Right atrium auricular region (tissue), 2 donors: ENCODE data around the gene SLC12A2. TPM values are rescaled to one million over a fixed set of nuclear protein-coding genes. Genes with fewer than 3 reads are reported as not detected.

Experiments used
- DNase-seq: peaks from one replicate; pipeline ENCODE4 v3.0.0-alpha.2; 2019; ENCODE audit warnings: low spot score
- H3K27ac ChIP-seq, 2 donors: fragments of 200-600 bp; sonication (generic); 1 replicate in 1 of 2; 2 replicates in 1 of 2; pipeline ENCODE4 v1.5.1; 2016 to 2019
- H3K27me3 ChIP-seq, 2 donors: fragments of 200-600 bp; sonication (generic); one replicate each; pipeline versions ENCODE4 v1.5.1 to v1.6.0; 2017 to 2019
- H3K36me3 ChIP-seq: fragments of 200-600 bp; sonication (generic); one replicate; pipeline ENCODE4 v1.5.1; 2016
- H3K4me1 ChIP-seq, 2 donors: fragments of 200-600 bp; sonication (generic); one replicate each; pipeline versions ENCODE4 v1.5.1 to v1.6.0; 2017 to 2019
- H3K4me3 ChIP-seq, 2 donors: fragments of 200-600 bp; sonication (generic); 1 replicate in 1 of 2; 2 replicates in 1 of 2; pipeline ENCODE4 v1.5.1; 2017 to 2019; ENCODE audit warnings: mild to moderate bottlenecking in 1 of 2, moderate library complexity in 1 of 2
- H3K9me3 ChIP-seq, 2 donors: fragments of 200-600 bp; sonication (generic); one replicate each; pipeline ENCODE4 v1.5.1; 2019
- CTCF ChIP-seq, 2 donors: fragments of 200-600 bp; sonication (generic); IDR thresholded peaks; one replicate each; pipeline ENCODE4 v1.5.1; 2019; ENCODE audit warnings: antibody characterized with exemption in 2 of 2
- total RNA-seq, 2 donors: library from RNA; depleted of rRNA; stranded (reverse); fragments of >200 nt; gene quantifications; one replicate each; pipeline ENCODE4 v1.1.0, GENCODE V29; 2016

Gene SLC12A2
- total RNA-seq, result 10 to 100 TPM in 1 of 2 donors, 1 to 10 TPM in 1; 9.1 to 17.1 TPM

GRCh38 chr5:128083033-128083810 lies at the start of gene SLC12A2:
Gene SLC12A2, plus strand, starts transcription at chr5:128083766. Its CDS starts 189 bp downstream, at chr5:128083955.
- peak; percentile 92 for DNase-seq
- peak within 1 kb of the TSS; percentile 97 for H3K27ac ChIP-seq
- H3K9me3 ChIP-seq, result no peaks in the 10 kb centered on the region
- no peaks in the 10 kb centered on the region for H3K36me3 ChIP-seq
- H3K4me3 ChIP-seq, result peak within 1 kb of the TSS; percentile 81 to 86
- peaks cover 0 to 40% of the 10 kb centered on the region in 2 donors for H3K4me1 ChIP-seq
- H3K27me3 ChIP-seq, result no peaks in the 10 kb centered on the region
- no peak for TF ChIP-seq CTCF (IDR thresholded peaks at IDR 0.05)

GRCh38 chr5:128035689-128036088 lies 47.9 kb upstream of the SLC12A2 start:
- Histone ChIP-seq H3K27ac (no peak overlapping the region), H3K36me3 (no peaks in the 10 kb centered on the region), H3K9me3 (peaks cover 0 to 4% of the 10 kb centered on the region in 2 donors), H3K4me1 (peaks cover 0 to 10% of the 10 kb centered on the region in 2 donors), H3K27me3 (no peaks in the 10 kb centered on the region), H3K4me3 (no peak overlapping the region)
- no peak for DNase-seq
- TF ChIP-seq CTCF (IDR thresholded peaks at IDR 0.05), result no peak

DNA sequence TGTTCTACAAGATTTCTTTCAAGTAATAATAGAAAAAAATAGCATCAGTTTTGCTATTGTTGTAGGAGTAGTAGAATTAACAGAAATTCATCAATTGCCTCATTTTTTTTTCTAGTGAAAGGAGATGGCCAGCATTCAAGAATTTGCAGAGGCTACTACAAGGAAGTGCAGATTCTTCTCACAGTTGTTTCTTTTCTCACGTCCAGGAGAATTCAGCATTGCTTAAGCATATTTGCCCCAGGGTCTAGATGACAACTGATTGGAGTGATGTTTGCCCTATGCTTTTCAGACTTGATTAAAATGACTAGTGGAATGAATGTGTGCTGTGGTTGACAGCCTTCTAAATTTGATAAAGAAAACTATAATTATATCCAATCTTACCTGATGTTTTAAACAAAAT lies 46.6 kb upstream of the SLC12A2 start:
- H3K4me1 ChIP-seq, result peaks cover 0 to 10% of the 10 kb centered on the region in 2 donors
- DNase-seq, result no peak
- no peaks in the 10 kb centered on the region for H3K36me3 ChIP-seq
- no peak for TF ChIP-seq CTCF (IDR thresholded peaks at IDR 0.05)
- H3K27ac ChIP-seq, result no peak overlapping the region
- H3K4me3 ChIP-seq, result no peak overlapping the region
- H3K9me3 ChIP-seq, result peaks cover 0 to 4% of the 10 kb centered on the region in 2 donors
- no peaks in the 10 kb centered on the region for H3K27me3 ChIP-seq

GRCh38 chr5:128038643-128039042 lies 44.9 kb upstream of the SLC12A2 start:
- no peak overlapping the region for H3K4me3 ChIP-seq
- H3K36me3 ChIP-seq, result no peaks in the 10 kb centered on the region
- DNase-seq, result no peak
- H3K27ac ChIP-seq, result no peak overlapping the region
- no peak for TF ChIP-seq CTCF (IDR thresholded peaks at IDR 0.05)
- H3K27me3 ChIP-seq, result no peaks in the 10 kb centered on the region
- H3K9me3 ChIP-seq, result no peaks in the 10 kb centered on the region
- H3K4me1 ChIP-seq, result peaks cover 0 to 10% of the 10 kb centered on the region in 2 donors

GRCh38 chr5:128040927-128041326 lies 42.6 kb upstream of the SLC12A2 start:
- TF ChIP-seq CTCF (IDR thresholded peaks at IDR 0.05), result no peak

More at GRCh38 chr5:128040927-128041326, 42.6 kb upstream of the SLC12A2 start:
- Histone ChIP-seq H3K9me3 (no peaks in the 10 kb centered on the region), H3K4me1 (peaks cover 0 to 10% of the 10 kb centered on the region in 2 donors), H3K27ac (no peak overlapping the region), H3K4me3 (no peak overlapping the region), H3K27me3 (no peaks in the 10 kb centered on the region), H3K36me3 (no peaks in the 10 kb centered on the region)
- DNase-seq, result no peak
